ENCODE measurements around the gene TENT5C. TPM values are rescaled to one million over a fixed set of nuclear protein-coding genes. Genes with fewer than 3 reads are reported as not detected.

The TENT5C gene
- total and polyA plus RNA-seq, 9 of the 15 experiments (the other 6 are each of a cell fraction or from before 2014, with no cell fraction given) = 1.8 to 7.7 (median 4.0) TPM

- H3K27ac ChIP-seq (ENCODE audit: extremely low read depth, low read depth, low read length) = no peak overlapping the region
- H3K9me1 ChIP-seq (ENCODE audit: control insufficient read depth, insufficient read depth, low read length) = no peaks in the 10 kb centered on the region
- no peaks in the 10 kb centered on the region for H3K79me2 ChIP-seq (ENCODE audit: control insufficient read depth, insufficient read depth, low read length)
- H3K9ac ChIP-seq (ENCODE audit: insufficient read depth in 1 of 2, low read depth in 2 of 2, low read length in 2 of 2) = peak overlapping the region in 1 of 2 experiments; percentile 2; a peak in 1 of 4 replicates
- no peaks in the 10 kb centered on the region for H3K36me3 ChIP-seq (ENCODE audit: control insufficient read depth, insufficient read depth, low read length)
- no peak overlapping the region for H3K4me2 ChIP-seq (ENCODE audit: insufficient read depth, low read length)
- peaks cover 14 to 23% of the 10 kb centered on the region in 2 experiments; a peak in 4 of 5 replicates for H3K4me1 ChIP-seq (replicated peaks in 1 of 2; ENCODE audit: control insufficient read depth in 2 of 2, insufficient read depth in 2 of 2, low read length in 2 of 2)
- no peaks in the 10 kb centered on the region for H4K20me1 ChIP-seq (replicated peaks; ENCODE audit: control insufficient read depth, insufficient read depth, low read length)
- in situ Hi-C loops (cut with MboI) = no loop called here
- POLR2A ChIA-PET = no interaction called here
- H3K27me3 ChIP-seq (ENCODE audit: control insufficient read depth in 2 of 2, insufficient read depth in 2 of 2, low read length in 2 of 2) = no peaks in the 10 kb centered on the region
- H3K4me3 ChIP-seq = no peak overlapping the region
- ATAC-seq (peak; percentile 65), FAIRE-seq (no peak), DNase-seq (ENCODE audit: extremely low read depth in 1 of 4, low spot score in 3 of 4) (peak in 2 of 4 experiments; percentile 40 to 55)
- peak overlapping the region; percentile 73 for H2AFZ ChIP-seq (ENCODE audit: low read depth, low read length)
- no TSS peak for BruUV-seq (replicated peaks)
- TF ChIP-seq ETV5 (CRISPR knock-in tag; IDR thresholded peaks at IDR 0.05; ENCODE audit: low read depth) (no peak), RAD21 (CRISPR knock-in tag; conservative IDR thresholded peaks at IDR 0.05 in 1 of 2, IDR thresholded peaks at IDR 0.05 in 1 of 2) (peak in 1 of 2 experiments; percentile 27; a peak in 2 of 4 replicates), E2F6 (IDR thresholded peaks at IDR 0.05; ENCODE audit: borderline replicate concordance in 1 of 2, extremely low read depth in 1 of 2, insufficient read depth in 1 of 2, insufficient read length in 1 of 2, low read depth in 1 of 2, low read length in 1 of 2, poor library complexity in 1 of 2, severe bottlenecking in 1 of 2) (no peak), ZBTB5 (IDR thresholded peaks at IDR 0.05) (no peak), HMBOX1 (IDR thresholded peaks at IDR 0.05) (peak; percentile 65; the same call in 1 of the 2 replicates), PREB (CRISPR knock-in tag; IDR thresholded peaks at IDR 0.05) (0 out of 2 replicates have a peak, but pooled peaks have one; percentile 48)
- H3K9me3 ChIP-seq (replicated peaks; ENCODE audit: control insufficient read depth, insufficient read depth, low read depth, low read length) = no peaks in the 10 kb centered on the region
- intact Hi-C loops (cut with micrococcal nuclease) = no loop called here
- CTCF ChIA-PET (ENCODE audit: low intra/inter-chr PET ratio) = no interaction called here
- WGBS (ENCODE audit: insufficient coverage, low coverage, missing lambda C conversion rate) = 39% methylated on average over 6 of the region's 6 CpGs
Measured at GRCh38 chr1:117598489-117598888, 7.4 kb upstream of the TENT5C start.

Measured in K562 (cell line).